ENCODE measurements around the gene ITGA3.

Gene ITGA3

GRCh38 chr17:50044483-50044882 lies 11.4 kb upstream of the ITGA3 start:
- Histone ChIP-seq H3K4me1 (ENCODE audit: control insufficient read depth, insufficient read depth, low read length, poor library complexity, severe bottlenecking) (no peaks in the 10 kb centered on the region), H3K4me3 (ENCODE audit: insufficient read depth, low read depth, low read length, poor library complexity, severe bottlenecking) (no peak overlapping the region), H3K27me3 (replicated peaks; ENCODE audit: control insufficient read depth, insufficient read depth, low read length, poor library complexity, severe bottlenecking) (no peaks in the 10 kb centered on the region)

GRCh38 chr17:50045154-50045553 lies 10.8 kb upstream of the ITGA3 start:
- Histone ChIP-seq H3K36me3 (ENCODE audit: control insufficient read depth, insufficient read depth, low read length) (no peaks in the 10 kb centered on the region), H3K27ac (ENCODE audit: insufficient read depth, low read length, poor library complexity, severe bottlenecking) (no peak overlapping the region), H3K9me3 (ENCODE audit: control insufficient read depth, low read length) (no peaks in the 10 kb centered on the region), H3K4me1 (ENCODE audit: control insufficient read depth, insufficient read depth, low read length, poor library complexity, severe bottlenecking) (no peaks in the 10 kb centered on the region), H3K27me3 (replicated peaks; ENCODE audit: control insufficient read depth, insufficient read depth, low read length, poor library complexity, severe bottlenecking) (no peaks in the 10 kb centered on the region), H3K4me3 (ENCODE audit: insufficient read depth, low read depth, low read length, poor library complexity, severe bottlenecking) (no peak overlapping the region)
- DNase-seq, result no peak

More at GRCh38 chr17:50044483-50044882, 11.4 kb upstream of the ITGA3 start:
- no peak for DNase-seq
- Histone ChIP-seq H3K36me3 (ENCODE audit: control insufficient read depth, insufficient read depth, low read length) (no peaks in the 10 kb centered on the region), H3K27ac (ENCODE audit: insufficient read depth, low read length, poor library complexity, severe bottlenecking) (no peak overlapping the region), H3K9me3 (ENCODE audit: control insufficient read depth, low read length) (no peaks in the 10 kb centered on the region)

GRCh38 chr17:50046179-50046578 lies 9.7 kb upstream of the ITGA3 start:
- Histone ChIP-seq H3K27me3 (replicated peaks; ENCODE audit: control insufficient read depth, insufficient read depth, low read length, poor library complexity, severe bottlenecking) (no peaks in the 10 kb centered on the region), H3K9me3 (ENCODE audit: control insufficient read depth, low read length) (no peaks in the 10 kb centered on the region), H3K4me3 (ENCODE audit: insufficient read depth, low read depth, low read length, poor library complexity, severe bottlenecking) (no peak overlapping the region), H3K36me3 (ENCODE audit: control insufficient read depth, insufficient read depth, low read length) (no peaks in the 10 kb centered on the region), H3K27ac (ENCODE audit: insufficient read depth, low read length, poor library complexity, severe bottlenecking) (no peak overlapping the region), H3K4me1 (ENCODE audit: control insufficient read depth, insufficient read depth, low read length, poor library complexity, severe bottlenecking) (no peaks in the 10 kb centered on the region)
- DNase-seq, result no peak

GRCh38 chr17:50046667-50047066 lies 9.2 kb upstream of the ITGA3 start:
- H3K27ac ChIP-seq (ENCODE audit: insufficient read depth, low read length, poor library complexity, severe bottlenecking), result no peak overlapping the region
- no peak for DNase-seq
- H3K4me1 ChIP-seq (ENCODE audit: control insufficient read depth, insufficient read depth, low read length, poor library complexity, severe bottlenecking), result no peaks in the 10 kb centered on the region
- H3K9me3 ChIP-seq (ENCODE audit: control insufficient read depth, low read length), result no peaks in the 10 kb centered on the region
- H3K27me3 ChIP-seq (replicated peaks; ENCODE audit: control insufficient read depth, insufficient read depth, low read length, poor library complexity, severe bottlenecking), result no peaks in the 10 kb centered on the region
- no peak overlapping the region for H3K4me3 ChIP-seq (ENCODE audit: insufficient read depth, low read depth, low read length, poor library complexity, severe bottlenecking)
- H3K36me3 ChIP-seq (ENCODE audit: control insufficient read depth, insufficient read depth, low read length), result no peaks in the 10 kb centered on the region

GRCh38 chr17:50047083-50047482 lies 8.8 kb upstream of the ITGA3 start:
- no peak overlapping the region for H3K4me3 ChIP-seq (ENCODE audit: insufficient read depth, low read depth, low read length, poor library complexity, severe bottlenecking)
- no peaks in the 10 kb centered on the region for H3K4me1 ChIP-seq (ENCODE audit: control insufficient read depth, insufficient read depth, low read length, poor library complexity, severe bottlenecking)
- no peak for DNase-seq
- no peaks in the 10 kb centered on the region for H3K27me3 ChIP-seq (replicated peaks; ENCODE audit: control insufficient read depth, insufficient read depth, low read length, poor library complexity, severe bottlenecking)
- H3K27ac ChIP-seq (ENCODE audit: insufficient read depth, low read length, poor library complexity, severe bottlenecking), result no peak overlapping the region
- no peaks in the 10 kb centered on the region for H3K36me3 ChIP-seq (ENCODE audit: control insufficient read depth, insufficient read depth, low read length)
- H3K9me3 ChIP-seq (ENCODE audit: control insufficient read depth, low read length), result no peaks in the 10 kb centered on the region

GRCh38 chr17:50047488-50048126 lies 8.3 kb upstream of the ITGA3 start:
- no peaks in the 10 kb centered on the region for H3K27me3 ChIP-seq (replicated peaks; ENCODE audit: control insufficient read depth, insufficient read depth, low read length, poor library complexity, severe bottlenecking)
- no peak overlapping the region for H3K27ac ChIP-seq (ENCODE audit: insufficient read depth, low read length, poor library complexity, severe bottlenecking)
- H3K4me3 ChIP-seq (ENCODE audit: insufficient read depth, low read depth, low read length, poor library complexity, severe bottlenecking), result no peak overlapping the region
- H3K9me3 ChIP-seq (ENCODE audit: control insufficient read depth, low read length), result no peaks in the 10 kb centered on the region
- H3K36me3 ChIP-seq (ENCODE audit: control insufficient read depth, insufficient read depth, low read length), result no peaks in the 10 kb centered on the region
- H3K4me1 ChIP-seq (ENCODE audit: control insufficient read depth, insufficient read depth, low read length, poor library complexity, severe bottlenecking), result no peaks in the 10 kb centered on the region
- no peak for DNase-seq

GRCh38 chr17:50048146-50048720 lies 7.7 kb upstream of the ITGA3 start:
- Histone ChIP-seq H3K27me3 (replicated peaks; ENCODE audit: control insufficient read depth, insufficient read depth, low read length, poor library complexity, severe bottlenecking) (no peaks in the 10 kb centered on the region), H3K4me1 (ENCODE audit: control insufficient read depth, insufficient read depth, low read length, poor library complexity, severe bottlenecking) (no peaks in the 10 kb centered on the region), H3K4me3 (ENCODE audit: insufficient read depth, low read depth, low read length, poor library complexity, severe bottlenecking) (no peak overlapping the region), H3K9me3 (ENCODE audit: control insufficient read depth, low read length) (no peaks in the 10 kb centered on the region), H3K36me3 (ENCODE audit: control insufficient read depth, insufficient read depth, low read length) (no peaks in the 10 kb centered on the region), H3K27ac (ENCODE audit: insufficient read depth, low read length, poor library complexity, severe bottlenecking) (no peak overlapping the region)
- DNase-seq, result no peak

- H3K9me3 ChIP-seq (ENCODE audit: control insufficient read depth, low read length), result no peaks in the 10 kb centered on the region
- H3K27me3 ChIP-seq (replicated peaks; ENCODE audit: control insufficient read depth, insufficient read depth, low read length, poor library complexity, severe bottlenecking), result no peaks in the 10 kb centered on the region
- H3K27ac ChIP-seq (ENCODE audit: insufficient read depth, low read length, poor library complexity, severe bottlenecking), result no peak overlapping the region
- no peak overlapping the region for H3K4me3 ChIP-seq (ENCODE audit: insufficient read depth, low read depth, low read length, poor library complexity, severe bottlenecking)
- H3K36me3 ChIP-seq (ENCODE audit: control insufficient read depth, insufficient read depth, low read length), result no peaks in the 10 kb centered on the region
- DNase-seq, result no peak
- H3K4me1 ChIP-seq (ENCODE audit: control insufficient read depth, insufficient read depth, low read length, poor library complexity, severe bottlenecking), result no peaks in the 10 kb centered on the region
Observed at GRCh38 chr17:50048988-50049387, 6.9 kb upstream of the ITGA3 start.

- Histone ChIP-seq H3K9me3 (ENCODE audit: control insufficient read depth, low read length) (no peaks in the 10 kb centered on the region), H3K4me1 (ENCODE audit: control insufficient read depth, insufficient read depth, low read length, poor library complexity, severe bottlenecking) (no peaks in the 10 kb centered on the region), H3K27me3 (replicated peaks; ENCODE audit: control insufficient read depth, insufficient read depth, low read length, poor library complexity, severe bottlenecking) (no peaks in the 10 kb centered on the region), H3K27ac (ENCODE audit: insufficient read depth, low read length, poor library complexity, severe bottlenecking) (no peak overlapping the region), H3K36me3 (ENCODE audit: control insufficient read depth, insufficient read depth, low read length) (no peaks in the 10 kb centered on the region), H3K4me3 (ENCODE audit: insufficient read depth, low read depth, low read length, poor library complexity, severe bottlenecking) (no peak overlapping the region)
- no peak for DNase-seq
Observed at GRCh38 chr17:50049636-50050035, 6.3 kb upstream of the ITGA3 start.

GRCh38 chr17:50050431-50051032 lies 5.4 kb upstream of the ITGA3 start:
- Histone ChIP-seq H3K9me3 (ENCODE audit: control insufficient read depth, low read length) (no peaks in the 10 kb centered on the region), H3K4me1 (ENCODE audit: control insufficient read depth, insufficient read depth, low read length, poor library complexity, severe bottlenecking) (peaks cover 6% of the 10 kb centered on the region), H3K36me3 (ENCODE audit: control insufficient read depth, insufficient read depth, low read length) (no peaks in the 10 kb centered on the region), H3K4me3 (ENCODE audit: insufficient read depth, low read depth, low read length, poor library complexity, severe bottlenecking) (no peak overlapping the region), H3K27ac (ENCODE audit: insufficient read depth, low read length, poor library complexity, severe bottlenecking) (no peak overlapping the region), H3K27me3 (replicated peaks; ENCODE audit: control insufficient read depth, insufficient read depth, low read length, poor library complexity, severe bottlenecking) (no peaks in the 10 kb centered on the region)
- DNase-seq, result no peak
